HG03521 (cell line): ENCODE measurements around the gene CKAP5.

ENCODE experiments used
- ATAC-seq: cut with Tn5 transposase; IDR thresholded peaks from one replicate; pipeline ENCODE4 v1.9.1; 2021; ENCODE audit warnings: mild to moderate bottlenecking, moderate library complexity; ENCODE audit not compliant: unreplicated experiment

CKAP5 gene

GRCh38 chr11:46776878-46777277 is 69.2 kb downstream of the CKAP5 start:
- no peak for ATAC-seq

GRCh38 chr11:46769636-46770221 is 76.4 kb downstream of the CKAP5 start:
- no peak for ATAC-seq

- no peak for ATAC-seq
Observed at GRCh38 chr11:46766656-46767055, 79.4 kb downstream of the CKAP5 start.

- no peak for ATAC-seq
Observed at GRCh38 chr11:46762248-46762647, 83.8 kb downstream of the CKAP5 start.

GRCh38 chr11:46761807-46762206 is 84.3 kb downstream of the CKAP5 start:
- ATAC-seq: no peak

- no peak for ATAC-seq
Observed at GRCh38 chr11:46760429-46761128, 85.5 kb downstream of the CKAP5 start.

- no peak for ATAC-seq
Observed at GRCh38 chr11:46759196-46759595, 86.9 kb downstream of the CKAP5 start.

GRCh38 chr11:46755962-46756361 is 90.1 kb downstream of the CKAP5 start:
- ATAC-seq: no peak

GRCh38 chr11:46747150-46747549 is 98.9 kb downstream of the CKAP5 start:
- no peak for ATAC-seq

GRCh38 chr11:46745995-46746394 is 100.1 kb downstream of the CKAP5 start:
- no peak for ATAC-seq

- ATAC-seq: no peak
Observed at GRCh38 chr11:46745328-46745727, 100.8 kb downstream of the CKAP5 start.

- ATAC-seq: no peak
Observed at GRCh38 chr11:46743693-46744339, 102.3 kb downstream of the CKAP5 start.

- no peak for ATAC-seq
Observed at GRCh38 chr11:46743043-46743442, 103.0 kb downstream of the CKAP5 start.

- no peak for ATAC-seq
Observed at GRCh38 chr11:46741600-46742484, 104.2 kb downstream of the CKAP5 start.

- ATAC-seq: no peak
Observed at GRCh38 chr11:46738887-46739286, 107.2 kb downstream of the CKAP5 start.

- ATAC-seq: no peak
Observed at GRCh38 chr11:46737699-46738098, 108.4 kb downstream of the CKAP5 start.

- no peak for ATAC-seq
Observed at GRCh38 chr11:46736615-46737014, 109.5 kb downstream of the CKAP5 start.

- no peak for ATAC-seq
Observed at GRCh38 chr11:46736146-46736545, 109.9 kb downstream of the CKAP5 start.

GRCh38 chr11:46733234-46733633 is 112.8 kb downstream of the CKAP5 start:
- no peak for ATAC-seq

- ATAC-seq: no peak
Observed at GRCh38 chr11:46731545-46731944, 114.5 kb downstream of the CKAP5 start.
